HEK293 (cell line): ENCODE data around the gene ANKRD44.
A peak's percentile ranks its signal among the peaks of the same experiment; 100 is the strongest.

ENCODE experiments used
- BCL11A ChIP-seq: fragments of 450-650 bp; formaldehyde crosslinking; IDR thresholded peaks from 2 replicates; pipeline ENCODE4 v1.5.1; 2016; ENCODE audit warnings: low read depth, missing biosample characterization, missing genetic modification characterization
- HOXA7 ChIP-seq: sonication (generic); formaldehyde crosslinking; IDR thresholded peaks from 2 replicates; pipeline ENCODE4 v1.8.1; 2022; ENCODE audit warnings: missing genetic modification reagents, borderline replicate concordance
- IKZF3 ChIP-seq: fragments of 450-650 bp; IDR thresholded peaks from 2 replicates; pipeline ENCODE4 v1.5.0; 2018; ENCODE audit warnings: missing biosample characterization, mild to moderate bottlenecking, missing genetic modification characterization, moderate library complexity
- INSM2 ChIP-seq: fragments of 450-650 bp; formaldehyde crosslinking; IDR thresholded peaks from 2 replicates; pipeline ENCODE4 v1.5.1; 2016; ENCODE audit warnings: missing biosample characterization, missing genetic modification characterization
- KLF8 ChIP-seq: fragments of 450-650 bp; formaldehyde crosslinking; IDR thresholded peaks from 2 replicates; pipeline ENCODE4 v1.5.1; 2016; ENCODE audit warnings: missing biosample characterization, missing genetic modification characterization
- PRDM1 ChIP-seq: fragments of 450-650 bp; formaldehyde crosslinking; IDR thresholded peaks from 2 replicates; pipeline ENCODE4; 2016; ENCODE audit warnings: missing biosample characterization, missing genetic modification characterization
- PRDM6 ChIP-seq: fragments of 450-650 bp; formaldehyde crosslinking; IDR thresholded peaks from 2 replicates; pipeline ENCODE4 v1.5.1; 2017; ENCODE audit warnings: missing biosample characterization, missing genetic modification characterization
- SCRT2 ChIP-seq: fragments of 450-650 bp; formaldehyde crosslinking; IDR thresholded peaks from 2 replicates; pipeline ENCODE4 v1.5.1; 2016; ENCODE audit warnings: missing biosample characterization, missing genetic modification characterization
- SP3 ChIP-seq: fragments of 450-650 bp; formaldehyde crosslinking; IDR thresholded peaks from 2 replicates; pipeline ENCODE4 v1.5.1; 2016; ENCODE audit warnings: missing biosample characterization, missing genetic modification characterization
- SP7 ChIP-seq: fragments of 450-650 bp; formaldehyde crosslinking; IDR thresholded peaks from 2 replicates; pipeline ENCODE4 v1.5.1; 2016; ENCODE audit warnings: missing biosample characterization, missing genetic modification characterization
- TCF7L2 ChIP-seq: IDR thresholded peaks from 2 replicates; pipeline ENCODE4 v1.6.1; 2011; ENCODE audit warnings: low read depth, mild to moderate bottlenecking, inconsistent platforms, low read length, moderate library complexity, borderline replicate concordance
- TRIM28 ChIP-seq: IDR thresholded peaks from 2 replicates; pipeline ENCODE4 v1.6.1; 2011; ENCODE audit warnings: low read length, control low read depth, borderline replicate concordance
- ZBTB21 ChIP-seq: fragments of 450-650 bp; formaldehyde crosslinking; IDR thresholded peaks from 2 replicates; pipeline ENCODE4 v1.5.1; 2017; ENCODE audit warnings: missing biosample characterization, missing genetic modification characterization
- ZEB2 ChIP-seq: fragments of 450-650 bp; formaldehyde crosslinking; IDR thresholded peaks from 2 replicates; pipeline ENCODE4 v1.5.1; 2016; ENCODE audit warnings: missing biosample characterization, missing genetic modification characterization
- ZNF114 ChIP-seq: fragments of 450-650 bp; formaldehyde crosslinking; IDR thresholded peaks from 2 replicates; pipeline ENCODE4 v1.5.0; 2017; ENCODE audit warnings: missing biosample characterization, missing genetic modification characterization
- ZNF121 ChIP-seq: fragments of 450-650 bp; formaldehyde crosslinking; IDR thresholded peaks from 2 replicates; pipeline ENCODE4 v1.5.1; 2016; ENCODE audit warnings: missing biosample characterization, missing genetic modification characterization
- ZNF175 ChIP-seq: fragments of 450-650 bp; formaldehyde crosslinking; IDR thresholded peaks from 2 replicates; pipeline ENCODE4 v1.5.1; 2016; ENCODE audit warnings: missing biosample characterization, missing genetic modification characterization
- ZNF223 ChIP-seq: fragments of 450-650 bp; formaldehyde crosslinking; IDR thresholded peaks from 2 replicates; pipeline ENCODE4 v1.5.1; 2016; ENCODE audit warnings: missing biosample characterization, missing genetic modification characterization
- ZNF24 ChIP-seq: fragments of 450-650 bp; formaldehyde crosslinking; IDR thresholded peaks from 2 replicates; pipeline ENCODE4 v1.5.1; 2016; ENCODE audit warnings: missing biosample characterization, missing genetic modification characterization
- ZNF292 ChIP-seq: fragments of 450-650 bp; formaldehyde crosslinking; IDR thresholded peaks from 2 replicates; pipeline ENCODE4 v1.5.1; 2016; ENCODE audit warnings: low read depth, missing biosample characterization, missing genetic modification characterization, borderline replicate concordance
- ZNF350 ChIP-seq: fragments of 450-650 bp; formaldehyde crosslinking; IDR thresholded peaks from 2 replicates; pipeline ENCODE4 v1.5.0; 2017; ENCODE audit warnings: missing biosample characterization, mild to moderate bottlenecking, missing genetic modification characterization
- ZNF398 ChIP-seq: fragments of 450-650 bp; formaldehyde crosslinking; IDR thresholded peaks from 2 replicates; pipeline ENCODE4 v1.5.1; 2017; ENCODE audit warnings: missing biosample characterization, missing genetic modification characterization
- ZNF449 ChIP-seq: fragments of 450-650 bp; formaldehyde crosslinking; IDR thresholded peaks from 2 replicates; pipeline ENCODE4 v1.5.1; 2017; ENCODE audit warnings: missing biosample characterization, mild to moderate bottlenecking, missing genetic modification characterization, moderate library complexity
- ZNF510 ChIP-seq: fragments of 450-650 bp; formaldehyde crosslinking; IDR thresholded peaks from 2 replicates; pipeline ENCODE4 v1.5.1; 2018; ENCODE audit warnings: mild to moderate bottlenecking, missing genetic modification characterization, missing biosample characterization; ENCODE audit not compliant: insufficient replicate concordance
- ZNF521 ChIP-seq: fragments of 450-650 bp; formaldehyde crosslinking; IDR thresholded peaks from 2 replicates; pipeline ENCODE4 v1.5.1; 2017; ENCODE audit warnings: missing biosample characterization, mild to moderate bottlenecking, missing genetic modification characterization
- ZNF549 ChIP-seq: fragments of 450-650 bp; IDR thresholded peaks from 2 replicates; pipeline ENCODE4 v1.5.1; 2018; ENCODE audit warnings: missing biosample characterization, missing genetic modification characterization, mild to moderate bottlenecking, inconsistent platforms, moderate library complexity
- ZNF558 ChIP-seq: fragments of 450-650 bp; formaldehyde crosslinking; IDR thresholded peaks from 2 replicates; pipeline ENCODE4 v1.5.1; 2016; ENCODE audit warnings: missing biosample characterization, missing genetic modification characterization
- ZNF585B ChIP-seq: fragments of 450-650 bp; formaldehyde crosslinking; IDR thresholded peaks from 2 replicates; pipeline ENCODE4 v1.5.1; 2016; ENCODE audit warnings: missing biosample characterization, missing genetic modification characterization
- ZNF596 ChIP-seq: fragments of 450-650 bp; IDR thresholded peaks from 2 replicates; pipeline ENCODE4 v1.5.0; 2018; ENCODE audit warnings: missing biosample characterization, mild to moderate bottlenecking, missing genetic modification characterization, moderate library complexity
- ZNF600 ChIP-seq: fragments of 450-650 bp; formaldehyde crosslinking; IDR thresholded peaks from 2 replicates; pipeline ENCODE4 v1.5.1; 2016; ENCODE audit warnings: missing biosample characterization, missing genetic modification characterization
- ZNF639 ChIP-seq: fragments of 450-650 bp; formaldehyde crosslinking; IDR thresholded peaks from 2 replicates; pipeline ENCODE4 v1.5.1; 2016; ENCODE audit warnings: missing biosample characterization, missing genetic modification characterization
- ZNF664 ChIP-seq: fragments of 450-650 bp; formaldehyde crosslinking; IDR thresholded peaks from 2 replicates; pipeline ENCODE4 v1.5.1; 2016; ENCODE audit warnings: missing biosample characterization, missing genetic modification characterization
- ZNF843 ChIP-seq: fragments of 450-650 bp; formaldehyde crosslinking; IDR thresholded peaks from 2 replicates; pipeline ENCODE4 v1.5.1; 2016; ENCODE audit warnings: missing biosample characterization, missing genetic modification characterization
- ZXDB ChIP-seq: fragments of 450-650 bp; formaldehyde crosslinking; IDR thresholded peaks from 2 replicates; pipeline ENCODE4 v1.5.1; 2016; ENCODE audit warnings: missing biosample characterization, missing genetic modification characterization

ANKRD44 gene

DNA sequence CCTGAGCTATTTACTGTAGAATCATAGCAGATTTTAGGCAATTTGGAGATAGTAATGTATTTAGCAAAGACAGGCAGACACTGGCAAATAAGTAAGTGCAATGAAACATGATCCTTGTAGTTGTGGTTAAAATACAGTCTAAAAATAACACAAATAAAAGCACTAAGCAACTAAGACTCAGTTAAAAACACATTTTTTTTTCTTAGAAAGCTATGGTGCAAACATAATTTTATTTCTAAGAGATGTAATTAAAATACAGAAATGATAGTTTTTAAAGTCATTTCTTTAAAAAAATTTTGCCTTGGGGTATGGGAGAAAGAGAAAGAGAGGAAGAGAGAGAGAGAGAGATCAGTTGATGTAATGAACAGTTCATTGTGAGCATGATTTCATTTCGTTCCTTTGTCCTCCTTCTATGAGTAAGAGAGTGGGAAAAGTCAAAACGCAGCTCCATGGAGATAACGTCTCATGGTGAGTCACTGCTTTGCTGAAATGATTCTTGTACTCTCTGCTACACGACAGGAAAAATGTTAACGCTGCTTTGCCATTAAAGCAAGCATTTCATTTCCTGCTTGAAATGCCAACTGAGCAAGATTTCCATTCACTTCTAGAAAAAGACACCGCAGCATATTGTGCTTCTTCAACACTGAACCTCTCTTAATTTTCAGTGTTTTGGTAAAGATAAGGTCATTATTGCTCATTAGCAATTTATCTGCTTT, 322.8 kb downstream of the ANKRD44 start (continued):
- TF ChIP-seq PRDM1 (tag by site-specific recombination) (peak; percentile 97), BCL11A (tag by site-specific recombination) (no peak), ZNF549 (no peak), ZNF596 (tag by site-specific recombination) (peak; percentile 49; the same call in 1 of the 2 replicates), SP7 (tag by site-specific recombination) (peak; percentile 83), ZBTB21 (tag by site-specific recombination) (no peak), KLF8 (0 out of 2 replicates have a peak, but pooled peaks have one; percentile 21), ZNF292 (no peak), ZNF24 (peak; percentile 90), INSM2 (tag by site-specific recombination) (peak; percentile 71; the same call in 1 of the 2 replicates), ZNF350 (no peak), ZNF843 (tag by site-specific recombination) (0 out of 2 replicates have a peak, but pooled peaks have one; percentile 49), IKZF3 (peak; percentile 91), ZNF114 (no peak), ZNF585B (tag by site-specific recombination) (no peak), ZNF449 (tag by site-specific recombination) (no peak), PRDM6 (tag by site-specific recombination) (peak; percentile 72), TRIM28 (peak; percentile 50; the same call in 1 of the 2 replicates), ZNF558 (tag by site-specific recombination) (peak; percentile 21; the same call in 1 of the 2 replicates), ZNF175 (tag by site-specific recombination) (no peak), TCF7L2 (no peak), ZEB2 (peak; percentile 78), ZXDB (peak; percentile 40; the same call in 1 of the 2 replicates), ZNF121 (tag by site-specific recombination) (no peak), ZNF398 (0 out of 2 replicates have a peak, but pooled peaks have one; percentile 26), ZNF664 (tag by site-specific recombination) (no peak), SP3 (tag by site-specific recombination) (no peak), HOXA7 (CRISPR knock-in tag) (no peak), ZNF223 (tag by site-specific recombination) (no peak), ZNF521 (tag by site-specific recombination) (no peak), SCRT2 (tag by site-specific recombination) (no peak), ZNF639 (peak; percentile 41; the same call in 1 of the 2 replicates), ZNF600 (tag by site-specific recombination) (0 out of 2 replicates have a peak, but pooled peaks have one; percentile 60), ZNF510 (no peak)
